DND-41 (cell line): Measurements from ENCODE around the gene ZNF277.
A peak's percentile ranks its signal among the peaks of the same experiment; 100 is the strongest.

Source experiments
- ATAC-seq: fragments of 200-7000 bp; cut with Tn5 transposase; 3 replicates; pipeline ENCODE4 v1.9.1; 2021; ENCODE audit warnings: low read depth; ENCODE audit not compliant: insufficient read depth
- DNase-seq: peaks from one replicate; pipeline ENCODE4 v3.0.0-alpha.2; 2020
- H2AFZ ChIP-seq: 2 replicates; pipeline ENCODE4 v1.6.0; 2012; ENCODE audit warnings: low read depth, low read length
- H3K27ac ChIP-seq: 2 replicates; pipeline ENCODE4 v1.5.1; 2012; ENCODE audit warnings: low read length, inconsistent platforms
- H3K27me3 ChIP-seq: fragments of 200-600 bp; sonication (generic); 2 replicates; pipeline ENCODE4 v1.6.0; 2012; ENCODE audit warnings: low read length, mild to moderate bottlenecking, inconsistent platforms; ENCODE audit not compliant: insufficient read depth, poor library complexity
- H3K36me3 ChIP-seq: 2 replicates; pipeline ENCODE4 v1.5.1; 2012; ENCODE audit warnings: low read length, inconsistent platforms; ENCODE audit not compliant: insufficient read depth
- H3K4me1 ChIP-seq: 2 replicates; pipeline ENCODE4 v1.5.1; 2012; ENCODE audit warnings: mild to moderate bottlenecking, low read length; ENCODE audit not compliant: insufficient read depth
- H3K4me2 ChIP-seq: 2 replicates; pipeline ENCODE4 v1.6.0; 2012; ENCODE audit warnings: mild to moderate bottlenecking, moderate library complexity, low read length, inconsistent platforms; ENCODE audit not compliant: insufficient read depth
- H3K4me3 ChIP-seq, 2 experiments: fragments of 200-600 bp in 1 of 2; shearing (Covaris generic) in 1 of 2; 2 replicates each; pipeline ENCODE4 v1.5.1; 2012 to 2016; ENCODE audit warnings: inconsistent platforms in 2 of 2, low read length in 2 of 2, mild to moderate bottlenecking in 2 of 2, low read depth in 1 of 2, moderate library complexity in 1 of 2
- H3K79me2 ChIP-seq: 2 replicates; pipeline ENCODE4 v1.6.0; 2012; ENCODE audit warnings: low read length, inconsistent platforms; ENCODE audit not compliant: insufficient read depth
- H3K9ac ChIP-seq: 2 replicates; pipeline ENCODE4 v1.6.0; 2012; ENCODE audit warnings: low read depth, mild to moderate bottlenecking, inconsistent platforms, low read length, moderate library complexity
- H3K9me3 ChIP-seq: 2 replicates; pipeline ENCODE4 v1.5.1; 2012; ENCODE audit warnings: low read length, moderate library complexity, mild to moderate bottlenecking, inconsistent platforms; ENCODE audit not compliant: insufficient read depth, severe bottlenecking
- H4K20me1 ChIP-seq: 2 replicates; pipeline ENCODE4 v1.6.0; 2012; ENCODE audit warnings: low read length; ENCODE audit not compliant: insufficient read depth
- CTCF ChIP-seq: IDR thresholded peaks from 2 replicates; pipeline ENCODE4 v1.5.1; 2012; ENCODE audit warnings: borderline replicate concordance, low read length, moderate library complexity, mild to moderate bottlenecking; ENCODE audit not compliant: poor library complexity, severe bottlenecking; ENCODE audit errors: extremely low read depth
- EZH2 ChIP-seq: IDR thresholded peaks from 3 replicates; pipeline ENCODE4 v1.6.1; 2012; ENCODE audit warnings: borderline replicate concordance, low read depth, mild to moderate bottlenecking, moderate library complexity, low read length, inconsistent platforms; ENCODE audit not compliant: severe bottlenecking

The ZNF277 gene

GRCh38 chr7:112255388-112255720, 48.9 kb downstream of the ZNF277 start:
- peak; percentile 43 for DNase-seq
- Histone ChIP-seq H4K20me1 (peaks cover 24% of the 10 kb centered on the region; the same call in 1 of the 2 replicates), H3K27me3 (no peaks in the 10 kb centered on the region), H3K4me2 (no peak overlapping the region), H2AFZ (no peak overlapping the region), H3K27ac (no peak overlapping the region; the same call in 1 of the 2 replicates), H3K9ac (no peak overlapping the region), H3K4me3 (no peak overlapping the region), H3K9me3 (no peaks in the 10 kb centered on the region), H3K4me1 (peaks cover 23% of the 10 kb centered on the region), H3K79me2 (peaks cover 32% of the 10 kb centered on the region; the same call in 1 of the 2 replicates), H3K36me3 (no peaks in the 10 kb centered on the region)
- peak; percentile 93 for ATAC-seq
- no peak for TF ChIP-seq EZH2
- no peak for TF ChIP-seq CTCF

GRCh38 chr7:112257073-112257472, 50.6 kb downstream of the ZNF277 start:
- no peak overlapping the region for H3K27ac ChIP-seq
- H3K4me3 ChIP-seq: no peak overlapping the region
- no peaks in the 10 kb centered on the region for H3K9me3 ChIP-seq
- no peak overlapping the region for H3K9ac ChIP-seq
- ATAC-seq (no peak), DNase-seq (no peak)
- H4K20me1 ChIP-seq: peaks cover 26% of the 10 kb centered on the region; the same call in 1 of the 2 replicates
- no peaks in the 10 kb centered on the region for H3K36me3 ChIP-seq
- H2AFZ ChIP-seq: no peak overlapping the region
- H3K27me3 ChIP-seq: no peaks in the 10 kb centered on the region
- TF ChIP-seq CTCF (no peak), EZH2 (no peak)
- H3K4me1 ChIP-seq: peaks cover 23% of the 10 kb centered on the region
- peaks cover 28% of the 10 kb centered on the region; the same call in 1 of the 2 replicates for H3K79me2 ChIP-seq
- H3K4me2 ChIP-seq: no peak overlapping the region

- Histone ChIP-seq H3K27me3 (no peaks in the 10 kb centered on the region), H3K4me3 (no peak overlapping the region), H3K36me3 (no peaks in the 10 kb centered on the region), H3K27ac (no peak overlapping the region), H3K79me2 (peaks cover 26% of the 10 kb centered on the region; the same call in 1 of the 2 replicates), H3K4me2 (no peak overlapping the region), H3K9me3 (no peaks in the 10 kb centered on the region), H4K20me1 (peaks cover 6% of the 10 kb centered on the region; the same call in 1 of the 2 replicates), H3K4me1 (peaks cover under 1% of the 10 kb centered on the region; the same call in 1 of the 2 replicates), H3K9ac (no peak overlapping the region), H2AFZ (no peak overlapping the region)
- no peak for ATAC-seq
- no peak for TF ChIP-seq CTCF
- no peak for TF ChIP-seq EZH2
- no peak for DNase-seq
These were observed 54.4 kb downstream of the ZNF277 start for GRCh38 chr7:112260911-112261310.
